ENCODE data around the gene CEP295NL. TPM values are rescaled to one million over a fixed set of nuclear protein-coding genes. Genes with fewer than 3 reads are reported as not detected.

CEP295NL gene
- total RNA-seq, 1 donor from 2014 or later, result 5.2 TPM

DNA sequence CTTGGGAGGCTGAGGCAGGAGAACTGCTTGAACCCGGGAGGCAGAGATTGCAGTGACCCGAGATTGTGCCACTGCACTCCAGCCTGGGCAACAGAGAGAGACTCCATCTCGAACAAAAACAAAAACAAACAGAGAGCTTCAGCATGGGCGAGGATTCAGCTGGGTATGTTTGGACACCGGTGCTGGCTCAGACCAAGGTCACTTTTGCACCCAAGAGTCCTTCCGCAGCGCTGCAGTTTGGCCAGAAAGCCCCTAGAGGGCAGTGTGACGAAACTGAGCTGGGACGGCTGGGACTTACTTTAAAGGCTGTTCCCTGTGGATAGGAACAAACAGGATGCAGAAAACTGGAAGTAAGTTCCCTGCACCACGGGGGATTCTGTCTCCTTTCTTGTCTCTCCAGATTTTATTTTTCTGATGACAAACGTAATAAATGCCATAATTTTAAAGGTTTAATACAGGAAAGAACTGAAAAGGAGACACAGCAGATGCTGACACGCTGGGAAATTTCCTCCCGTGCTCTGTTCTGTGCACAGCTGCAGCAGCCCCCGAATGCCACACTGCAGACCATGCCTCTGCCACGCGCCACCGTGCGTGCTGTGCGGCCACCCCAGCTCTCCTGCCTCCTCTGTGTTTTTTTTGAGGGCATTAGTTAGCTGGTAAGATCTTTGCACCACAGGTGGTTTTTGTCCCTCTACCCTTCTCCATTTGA lies 37.2 kb downstream of the CEP295NL start:
- peak; percentile 86 for DNase-seq (ENCODE audit: low spot score)

- DNase-seq (ENCODE audit: low spot score), result no peak
Observed at GRCh38 chr17:78864117-78864516, 38.9 kb downstream of the CEP295NL start.

DNA sequence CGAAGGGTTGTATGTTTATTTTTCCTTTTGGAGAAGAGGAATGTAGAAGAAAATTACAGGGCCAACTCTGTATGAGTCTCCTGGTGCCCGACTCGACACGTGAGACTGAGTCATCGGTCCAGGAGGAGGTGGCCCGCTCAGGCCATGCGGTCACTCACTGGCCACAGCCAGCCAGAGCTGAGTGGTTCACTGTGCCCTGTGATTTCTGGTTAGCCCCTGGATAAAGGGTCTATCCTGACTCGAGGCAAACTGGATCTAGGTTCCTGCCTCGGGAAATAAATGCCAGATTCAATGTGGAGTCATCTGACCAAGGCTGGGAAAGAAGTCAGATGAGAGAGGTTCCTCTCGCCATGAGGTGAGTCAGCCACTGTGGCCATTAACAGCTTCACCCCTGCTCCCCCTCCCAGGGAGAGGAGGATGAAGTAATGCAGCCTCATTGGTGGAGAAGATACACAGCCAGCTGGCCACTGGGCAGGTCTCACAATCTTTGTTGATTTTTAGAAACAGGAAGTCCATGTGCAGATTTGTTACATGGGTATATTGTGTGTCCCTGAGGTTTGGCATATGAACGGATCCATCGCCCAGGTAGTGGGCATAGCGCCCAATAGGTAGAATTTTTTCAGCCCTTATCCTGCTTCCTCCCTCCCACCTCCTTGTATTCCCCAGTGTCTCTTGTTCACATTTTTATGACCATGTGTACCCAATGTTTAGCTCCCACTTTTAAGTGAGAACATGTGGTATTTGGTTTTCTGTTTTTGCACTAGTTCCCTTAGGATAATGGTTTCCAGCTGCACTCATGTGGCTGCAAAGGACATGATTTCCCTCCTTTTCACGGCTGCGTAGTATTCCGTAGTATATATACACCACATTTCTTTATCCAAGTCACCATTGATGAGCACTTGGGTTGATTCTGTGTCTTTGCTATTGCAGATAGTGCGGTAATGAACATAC lies 40.7 kb downstream of the CEP295NL start:
- peak; percentile 86 for DNase-seq (ENCODE audit: low spot score)

DNA sequence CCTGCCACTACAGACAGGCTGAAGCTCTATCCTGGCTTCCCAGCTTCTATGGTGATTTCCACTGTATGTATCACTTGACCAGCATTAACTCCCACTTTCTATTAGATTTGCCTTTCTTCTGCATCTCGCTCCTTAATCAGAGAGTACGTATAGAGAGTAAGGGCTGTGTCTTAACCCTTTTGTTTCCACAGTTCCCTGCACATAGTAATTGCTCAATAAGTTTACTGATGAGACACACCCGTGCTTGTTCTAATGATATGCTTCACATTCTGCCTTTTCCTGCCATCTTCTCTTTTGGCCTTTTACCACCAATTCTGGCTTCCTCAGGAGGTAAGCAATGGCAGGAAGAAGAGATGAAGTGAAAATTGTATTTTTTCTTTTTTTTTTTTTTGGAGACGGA lies 41.8 kb downstream of the CEP295NL start:
- DNase-seq (ENCODE audit: low spot score), result no peak

DNA sequence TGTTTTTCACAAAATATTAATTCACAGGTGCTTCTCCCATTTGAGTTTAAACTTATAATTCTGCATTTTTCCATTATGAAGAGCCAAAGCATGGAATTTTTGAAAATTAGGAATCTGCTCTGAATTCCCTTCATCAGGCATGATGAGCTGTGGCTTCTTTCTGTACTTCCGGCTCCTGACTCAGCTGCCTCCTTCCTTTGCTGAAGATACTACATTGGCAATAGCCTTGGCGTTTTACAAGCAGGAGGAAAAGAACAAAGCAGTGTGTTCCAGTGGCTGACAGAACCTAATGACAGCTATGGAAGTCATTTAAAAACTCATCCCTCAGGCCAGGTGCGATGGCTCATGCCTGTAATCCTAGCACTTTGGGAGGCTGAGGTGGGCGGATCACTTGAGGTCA lies 44.0 kb downstream of the CEP295NL start:
- DNase-seq (ENCODE audit: low spot score), result no peak

DNA sequence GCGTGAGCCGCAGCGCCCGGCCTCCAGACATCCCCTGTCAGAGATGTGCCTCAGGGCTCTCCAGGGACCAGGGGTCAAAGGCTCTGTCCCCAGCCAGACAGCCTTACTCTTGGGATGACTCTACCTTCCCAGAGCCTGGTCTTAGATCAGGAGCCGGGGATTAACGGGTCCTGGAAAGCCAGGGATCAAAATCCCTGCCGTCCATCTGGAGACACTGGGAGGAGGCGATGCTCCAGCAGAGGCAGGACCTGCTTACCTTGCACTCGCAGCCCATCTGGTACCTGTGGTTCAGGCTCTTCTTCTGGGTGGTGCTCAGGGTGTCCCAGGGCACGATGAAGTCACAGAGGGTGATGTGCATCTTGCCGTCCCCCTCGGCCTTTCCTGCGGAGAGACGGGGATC lies 45.7 kb downstream of the CEP295NL start:
- DNase-seq (ENCODE audit: low spot score), result no peak

- DNase-seq (ENCODE audit: low spot score), result no peak
Observed at GRCh38 chr17:78855561-78856165, 47.3 kb downstream of the CEP295NL start.

- DNase-seq (ENCODE audit: low spot score), result no peak
Observed at GRCh38 chr17:78854508-78854907, 48.5 kb downstream of the CEP295NL start.

- no peak for DNase-seq (ENCODE audit: low spot score)
Observed at GRCh38 chr17:78853926-78854394, 49.0 kb downstream of the CEP295NL start.

DNA sequence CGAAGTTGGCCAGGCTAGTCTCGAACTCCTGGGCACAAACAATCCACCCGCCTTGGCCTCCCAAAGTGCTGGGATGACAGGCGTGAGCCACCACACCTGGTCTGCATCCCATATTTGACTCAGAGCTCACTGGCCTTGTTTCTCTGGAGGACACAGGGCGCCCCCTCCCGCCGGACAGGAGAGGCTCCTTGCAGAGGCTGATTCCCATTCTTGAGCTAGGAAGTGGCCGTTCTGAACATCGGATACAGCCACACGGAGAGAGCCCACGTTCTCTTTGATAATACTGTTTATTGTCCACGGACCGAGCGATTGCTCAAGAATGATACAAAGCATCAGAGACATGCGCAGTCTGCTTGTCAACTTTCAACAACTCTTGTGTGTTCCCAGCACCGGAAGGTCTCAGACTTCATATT lies 50.3 kb downstream of the CEP295NL start:
- DNase-seq (ENCODE audit: low spot score), result no peak

- no peak for DNase-seq (ENCODE audit: low spot score)
Observed at GRCh38 chr17:78849026-78849425, 54.0 kb downstream of the CEP295NL start.

DNA sequence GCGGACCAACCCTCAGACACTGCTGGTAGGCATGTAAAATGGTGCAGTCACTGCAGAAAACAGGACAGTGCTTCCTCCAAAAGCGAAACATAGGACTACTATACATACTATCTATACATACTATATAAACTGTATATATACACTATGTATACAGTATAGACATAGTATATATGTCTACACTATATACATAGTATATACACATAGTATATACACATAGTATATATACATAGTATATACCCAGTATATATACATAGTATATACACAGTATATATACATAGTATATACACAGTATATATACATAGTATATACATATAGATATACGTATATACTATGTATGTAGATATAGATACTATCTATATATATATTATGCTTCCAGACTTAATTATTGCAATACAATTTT lies 55.9 kb downstream of the CEP295NL start:
- DNase-seq (ENCODE audit: low spot score), result no peak

DNA sequence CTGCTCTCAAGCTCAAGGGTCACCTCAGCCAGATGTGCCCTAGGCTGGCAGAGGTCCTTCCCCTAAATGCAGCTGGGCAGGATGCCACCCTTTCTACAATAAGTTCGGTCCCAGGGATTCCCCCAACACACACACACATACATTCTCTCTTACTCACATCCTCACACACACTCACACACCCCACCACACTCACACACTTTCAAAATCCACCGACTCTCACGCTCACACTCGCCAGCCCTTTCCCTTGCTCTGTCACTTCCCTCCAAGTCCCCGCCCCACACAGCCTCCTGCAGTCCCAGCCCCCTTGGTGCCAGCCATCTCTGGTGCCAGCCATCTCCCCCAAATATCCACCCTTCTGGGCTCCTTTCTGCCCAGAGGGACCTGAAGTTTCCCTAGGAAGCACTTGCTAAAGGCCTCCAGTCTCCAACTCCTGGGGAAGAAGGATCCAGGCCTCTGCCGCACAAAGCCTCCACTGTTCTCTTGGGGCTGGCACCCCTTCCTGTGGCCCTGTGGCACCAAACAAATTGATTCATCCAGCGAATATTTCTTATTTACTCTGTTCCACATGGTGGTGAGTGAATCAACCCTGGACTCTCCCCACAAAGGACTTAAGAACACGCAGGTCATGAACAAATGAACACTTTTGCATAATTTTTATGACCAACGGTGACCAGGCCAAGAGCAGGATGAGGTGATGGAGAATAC lies 58.5 kb downstream of the CEP295NL start:
- no peak for DNase-seq (ENCODE audit: low spot score)

- no peak for DNase-seq (ENCODE audit: low spot score)
Observed at GRCh38 chr17:78842881-78843565, 60.0 kb downstream of the CEP295NL start.

GRCh38 chr17:78840780-78841611 lies 62.0 kb downstream of the CEP295NL start, which contains the start of gene USP36:
USP36 (minus strand) TSS chr17:78840814; CDS start chr17:78836363, 4,451 bp downstream.
- DNase-seq (ENCODE audit: low spot score), result peak; percentile 100

Other genes with a start within 250 kb of the CEP295NL start
- gene CYTH1, start 120.9 kb downstream of the CEP295NL start, total RNA-seq, result 55.6 TPM
- 92.0 TPM for gene USP36, start 62.4 kb downstream of the CEP295NL start, total RNA-seq
- gene TIMP2, start 22.2 kb upstream of the CEP295NL start, total RNA-seq, result 118 TPM
- 393 TPM for gene LGALS3BP, start 76.7 kb upstream of the CEP295NL start, total RNA-seq
- 53.7 TPM for gene CANT1, start 106.6 kb upstream of the CEP295NL start, total RNA-seq
- gene C1QTNF1, start 121.0 kb upstream of the CEP295NL start, total RNA-seq, result 108 TPM
- gene ENGASE, start 171.6 kb upstream of the CEP295NL start, total RNA-seq, result 119 TPM